ENCODE measurements around the gene RBKS.

RBKS gene

GRCh38 chr2:27844821-27845255 is 45.3 kb downstream of the RBKS start:
- peak overlapping the region in 2 of 21 experiments; percentile 12 to 33 for H3K27ac ChIP-seq

GRCh38 chr2:27843992-27844391 is 46.2 kb downstream of the RBKS start:
- Histone ChIP-seq H3K4me3 (no peak overlapping the region), H3K27ac (no peak overlapping the region)

More at GRCh38 chr2:27844821-27845255, 45.3 kb downstream of the RBKS start:
- H3K4me3 ChIP-seq = no peak overlapping the region

- Histone ChIP-seq H3K4me3 (no peak overlapping the region), H3K27ac (no peak overlapping the region)
Observed at GRCh38 chr2:27842894-27843293, 47.3 kb downstream of the RBKS start.

GRCh38 chr2:27839022-27839618 is 51.1 kb downstream of the RBKS start:
- Histone ChIP-seq H3K27ac (no peak overlapping the region), H3K4me3 (no peak overlapping the region)

GRCh38 chr2:27838502-27838901 is 51.7 kb downstream of the RBKS start:
- Histone ChIP-seq H3K27ac (no peak overlapping the region), H3K4me3 (no peak overlapping the region)

- Histone ChIP-seq H3K27ac (no peak overlapping the region), H3K4me3 (no peak overlapping the region)
Observed at GRCh38 chr2:27833931-27834330, 56.3 kb downstream of the RBKS start.

- H3K4me3 ChIP-seq = no peak overlapping the region
- peak overlapping the region in 1 of 21 experiments; percentile 23 for H3K27ac ChIP-seq
Observed at GRCh38 chr2:27832396-27832795, 57.8 kb downstream of the RBKS start.

- H3K27ac ChIP-seq = peak overlapping the region in 6 of 21 experiments; percentile 1 to 53 (median 34)
- H3K4me3 ChIP-seq = no peak overlapping the region
Observed at GRCh38 chr2:27831279-27832050, 58.7 kb downstream of the RBKS start.

- Histone ChIP-seq H3K27ac (no peak overlapping the region), H3K4me3 (no peak overlapping the region)
Observed at GRCh38 chr2:27830656-27831055, 59.5 kb downstream of the RBKS start.

- H3K27ac ChIP-seq = no peak overlapping the region
- H3K4me3 ChIP-seq = no peak overlapping the region
Observed at GRCh38 chr2:27829791-27830190, 60.4 kb downstream of the RBKS start.

- no peak overlapping the region for H3K4me3 ChIP-seq
- no peak overlapping the region for H3K27ac ChIP-seq
Observed at GRCh38 chr2:27828305-27828704, 61.9 kb downstream of the RBKS start.

- no peak overlapping the region for H3K4me3 ChIP-seq
Observed at GRCh38 chr2:27824401-27824800, 65.8 kb downstream of the RBKS start.

GRCh38 chr2:27823569-27823968 is 66.6 kb downstream of the RBKS start:
- H3K27ac ChIP-seq = no peak overlapping the region
- no peak overlapping the region for H3K4me3 ChIP-seq

More at GRCh38 chr2:27824401-27824800, 65.8 kb downstream of the RBKS start:
- H3K27ac ChIP-seq = no peak overlapping the region

GRCh38 chr2:27823135-27823534 is 67.1 kb downstream of the RBKS start:
- no peak overlapping the region for H3K4me3 ChIP-seq
- no peak overlapping the region for H3K27ac ChIP-seq

GRCh38 chr2:27822049-27822448 is 68.1 kb downstream of the RBKS start:
- Histone ChIP-seq H3K4me3 (no peak overlapping the region), H3K27ac (no peak overlapping the region)

GRCh38 chr2:27815860-27816438 is 74.2 kb downstream of the RBKS start:
- H3K27ac ChIP-seq = no peak overlapping the region
- H3K4me3 ChIP-seq = no peak overlapping the region

- Histone ChIP-seq H3K27ac (no peak overlapping the region), H3K4me3 (no peak overlapping the region)
Observed at GRCh38 chr2:27814758-27815157, 75.4 kb downstream of the RBKS start.

GRCh38 chr2:27811768-27812167 is 78.4 kb downstream of the RBKS start:
- Histone ChIP-seq H3K4me3 (no peak overlapping the region), H3K27ac (no peak overlapping the region)

GRCh38 chr2:27810455-27810854 is 79.7 kb downstream of the RBKS start:
- Histone ChIP-seq H3K4me3 (no peak overlapping the region), H3K27ac (peak overlapping the region in 6 of 21 experiments; percentile 4 to 78 (median 21))

- Histone ChIP-seq H3K27ac (peak overlapping the region in 7 of 21 experiments; percentile 4 to 78 (median 49)), H3K4me3 (no peak overlapping the region)
Observed at GRCh38 chr2:27809761-27810241, 80.4 kb downstream of the RBKS start.

GRCh38 chr2:27808984-27809383 is 81.2 kb downstream of the RBKS start:
- peak overlapping the region in 8 of 21 experiments; percentile 26 to 78 (median 64) for H3K27ac ChIP-seq

More at GRCh38 chr2:27808984-27809383, 81.2 kb downstream of the RBKS start:
- no peak overlapping the region for H3K4me3 ChIP-seq

All from skin epidermis (tissue), 12 donors.